ENCODE data around the gene TBX15.

DNA sequence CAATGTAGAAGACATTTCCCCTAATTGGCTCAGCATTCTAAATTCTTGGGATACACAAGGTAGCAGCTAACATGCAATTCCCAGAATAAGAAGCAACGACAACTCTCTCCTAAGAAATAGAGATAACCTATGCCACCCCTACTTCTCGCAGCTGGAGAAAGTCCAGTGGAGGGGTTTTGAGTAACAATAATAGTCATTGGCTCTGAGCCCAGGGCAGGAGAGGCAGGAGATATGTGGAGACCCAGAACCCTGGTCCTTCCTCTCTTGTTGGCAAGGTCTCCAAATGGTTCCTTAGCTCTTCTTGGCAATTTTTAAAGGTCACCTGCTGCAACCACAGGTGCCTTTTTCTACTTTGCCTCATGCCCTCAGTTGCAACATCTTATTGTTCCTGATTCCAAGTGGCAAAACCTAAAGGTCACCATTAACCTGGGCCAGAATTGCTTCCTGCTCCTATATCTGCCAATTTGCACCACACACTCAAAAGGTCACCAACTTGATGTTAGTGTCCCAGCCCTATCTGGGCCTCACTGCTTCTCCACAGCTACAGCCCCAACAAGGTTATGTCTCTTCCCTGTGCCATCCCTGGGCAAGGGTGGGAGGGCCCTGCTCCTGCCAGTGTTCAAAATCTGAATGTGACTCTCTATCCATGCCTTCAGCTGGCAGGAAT is 36.7 kb downstream of the TBX15 start:
- TF ChIP-seq EZH2 (IDR thresholded peaks at IDR 0.05; ENCODE audit: insufficient read depth, poor library complexity, severe bottlenecking) = no peak
- TF ChIP-seq EZH2phosphoT487 (IDR thresholded peaks at IDR 0.05; ENCODE audit: insufficient read depth, low read depth) = no peak

Measured in GM23248 (cell line).